Stomach smooth muscle (tissue), 2 donors: ENCODE results near the gene KLK15.
A peak's percentile ranks its signal among the peaks of the same experiment; 100 is the strongest.

ENCODE experiments used
- H3K27ac ChIP-seq: one replicate; pipeline ENCODE4 v1.7.0; 2013; ENCODE audit warnings: mild to moderate bottlenecking, low read length, inconsistent platforms
- H3K27me3 ChIP-seq, 2 donors: one replicate each; pipeline ENCODE4 v1.7.0; 2013; ENCODE audit warnings: low read length in 2 of 2; ENCODE audit not compliant: insufficient read depth in 2 of 2, control insufficient read depth in 1 of 2
- H3K36me3 ChIP-seq, 2 donors: one replicate each; pipeline ENCODE4 v1.7.0; 2013; ENCODE audit warnings: low read length in 2 of 2; ENCODE audit not compliant: control insufficient read depth in 2 of 2, insufficient read depth in 2 of 2
- H3K4me1 ChIP-seq: one replicate; pipeline ENCODE4 v1.7.0; 2013; ENCODE audit warnings: low read length; ENCODE audit not compliant: control insufficient read depth, insufficient read depth
- H3K4me3 ChIP-seq, 2 donors: one replicate each; pipeline ENCODE4 v1.7.0; 2013; ENCODE audit warnings: low read length in 2 of 2
- H3K9ac ChIP-seq, 2 donors: one replicate each; pipeline ENCODE4 v1.7.0; 2013; ENCODE audit warnings: low read length in 2 of 2, mild to moderate bottlenecking in 1 of 2
- H3K9me3 ChIP-seq, 2 donors: one replicate each; pipeline ENCODE4 v1.7.0; 2013; ENCODE audit warnings: low read length in 2 of 2; ENCODE audit not compliant: control insufficient read depth in 2 of 2
- donor health status: healthy.
- donor health status: Pancreatic carcinoma.

KLK15 gene

GRCh38 chr19:50843701-50844221 is 10.4 kb upstream of the KLK15 start:
- peaks cover 0 to 3% of the 10 kb centered on the region in 2 donors for H3K27me3 ChIP-seq
- no peak overlapping the region for H3K27ac ChIP-seq
- H3K4me3 ChIP-seq = no peak overlapping the region
- H3K9ac ChIP-seq = no peak overlapping the region
- no peaks in the 10 kb centered on the region for H3K36me3 ChIP-seq
- no peaks in the 10 kb centered on the region for H3K4me1 ChIP-seq
- H3K9me3 ChIP-seq = peaks cover 0 to 13% of the 10 kb centered on the region in 2 donors

DNA sequence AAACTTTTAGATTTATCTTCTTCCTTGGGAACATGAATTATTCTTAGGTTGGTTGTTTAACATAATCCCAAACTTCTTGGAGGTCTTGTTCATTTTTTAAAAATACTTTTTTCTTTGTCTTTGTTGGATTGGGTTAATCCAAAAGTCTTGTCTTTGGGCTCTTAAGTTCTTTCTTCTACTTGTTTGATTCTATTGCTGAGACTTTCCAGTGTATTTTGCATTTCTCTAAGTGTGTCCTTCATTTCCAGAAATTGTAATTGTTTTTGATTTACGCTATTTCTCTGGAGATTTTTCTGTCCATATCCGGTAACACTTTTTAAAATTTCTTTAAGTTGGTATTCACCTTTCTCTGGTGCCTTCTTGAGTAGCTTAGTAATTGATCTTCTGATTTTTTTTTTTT is 9.8 kb upstream of the KLK15 start:
- Histone ChIP-seq H3K27me3 (peaks cover 0 to 3% of the 10 kb centered on the region in 2 donors), H3K4me3 (no peak overlapping the region), H3K9me3 (peaks cover 0 to 13% of the 10 kb centered on the region in 2 donors), H3K27ac (no peak overlapping the region), H3K4me1 (no peaks in the 10 kb centered on the region), H3K36me3 (no peaks in the 10 kb centered on the region), H3K9ac (no peak overlapping the region)

DNA sequence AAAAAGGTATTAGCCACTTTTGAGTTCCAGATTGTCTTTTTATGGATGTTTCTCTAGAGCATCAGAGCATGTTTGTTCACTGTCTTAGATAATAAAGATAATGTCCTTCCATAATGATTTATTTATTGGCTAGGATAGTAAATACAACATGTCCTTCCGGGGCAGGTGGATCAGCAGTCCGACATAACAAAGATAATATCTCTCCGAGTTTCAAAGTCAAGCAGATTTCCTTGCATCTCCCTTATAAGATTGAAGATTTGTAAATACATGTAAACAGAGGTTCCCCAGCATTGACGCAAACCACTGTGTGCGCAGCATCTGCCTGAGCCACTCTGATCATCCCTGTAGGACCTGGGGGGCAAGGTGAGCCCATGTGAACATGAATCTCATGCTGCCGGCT is 8.8 kb upstream of the KLK15 start:
- Histone ChIP-seq H3K27me3 (peaks cover 0 to 3% of the 10 kb centered on the region in 2 donors), H3K9me3 (peaks cover 0 to 13% of the 10 kb centered on the region in 2 donors), H3K27ac (no peak overlapping the region), H3K36me3 (no peaks in the 10 kb centered on the region), H3K4me3 (no peak overlapping the region), H3K4me1 (no peaks in the 10 kb centered on the region), H3K9ac (no peak overlapping the region)

GRCh38 chr19:50839712-50840655 is 6.6 kb upstream of the KLK15 start:
- Histone ChIP-seq H3K9me3 (peaks cover 0 to 13% of the 10 kb centered on the region in 2 donors), H3K27ac (no peak overlapping the region), H3K27me3 (peaks cover 5 to 10% of the 10 kb centered on the region in 2 donors), H3K4me3 (no peak overlapping the region), H3K4me1 (peaks cover 11% of the 10 kb centered on the region), H3K36me3 (no peaks in the 10 kb centered on the region), H3K9ac (no peak overlapping the region)

DNA sequence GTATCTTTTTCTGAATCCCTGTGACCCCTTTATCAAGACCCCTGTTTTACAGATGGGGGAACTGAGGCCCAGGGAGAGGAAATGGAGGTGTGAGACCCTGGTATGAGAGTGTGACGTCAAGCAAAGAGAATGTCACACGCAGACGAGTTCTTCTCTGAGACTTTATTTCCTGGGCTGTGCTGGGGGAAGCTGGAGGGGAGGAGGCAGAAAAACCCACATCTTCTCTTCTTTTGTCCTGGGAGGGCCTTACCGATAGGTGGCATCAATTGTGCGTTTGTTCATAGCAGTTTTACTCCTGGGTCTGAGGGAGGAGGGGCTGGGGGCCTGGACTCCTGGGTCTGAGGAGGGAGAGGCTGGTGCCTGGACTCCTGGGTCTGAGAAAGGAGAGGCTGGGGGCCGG is 4.9 kb upstream of the KLK15 start:
- Histone ChIP-seq H3K4me3 (no peak overlapping the region), H3K36me3 (no peaks in the 10 kb centered on the region), H3K4me1 (peaks cover 11% of the 10 kb centered on the region), H3K27ac (no peak overlapping the region), H3K9ac (no peak overlapping the region), H3K9me3 (peaks cover 0 to 3% of the 10 kb centered on the region in 2 donors), H3K27me3 (peaks cover 6 to 10% of the 10 kb centered on the region in 2 donors)

- Histone ChIP-seq H3K27me3 (peaks cover 13 to 18% of the 10 kb centered on the region in 2 donors), H3K27ac (no peak overlapping the region), H3K4me1 (peaks cover 11% of the 10 kb centered on the region), H3K4me3 (no peak overlapping the region), H3K9ac (no peak overlapping the region), H3K9me3 (peaks cover 0 to 3% of the 10 kb centered on the region in 2 donors), H3K36me3 (no peaks in the 10 kb centered on the region)
These were observed 3.9 kb upstream of the KLK15 start for GRCh38 chr19:50837300-50837699.

DNA sequence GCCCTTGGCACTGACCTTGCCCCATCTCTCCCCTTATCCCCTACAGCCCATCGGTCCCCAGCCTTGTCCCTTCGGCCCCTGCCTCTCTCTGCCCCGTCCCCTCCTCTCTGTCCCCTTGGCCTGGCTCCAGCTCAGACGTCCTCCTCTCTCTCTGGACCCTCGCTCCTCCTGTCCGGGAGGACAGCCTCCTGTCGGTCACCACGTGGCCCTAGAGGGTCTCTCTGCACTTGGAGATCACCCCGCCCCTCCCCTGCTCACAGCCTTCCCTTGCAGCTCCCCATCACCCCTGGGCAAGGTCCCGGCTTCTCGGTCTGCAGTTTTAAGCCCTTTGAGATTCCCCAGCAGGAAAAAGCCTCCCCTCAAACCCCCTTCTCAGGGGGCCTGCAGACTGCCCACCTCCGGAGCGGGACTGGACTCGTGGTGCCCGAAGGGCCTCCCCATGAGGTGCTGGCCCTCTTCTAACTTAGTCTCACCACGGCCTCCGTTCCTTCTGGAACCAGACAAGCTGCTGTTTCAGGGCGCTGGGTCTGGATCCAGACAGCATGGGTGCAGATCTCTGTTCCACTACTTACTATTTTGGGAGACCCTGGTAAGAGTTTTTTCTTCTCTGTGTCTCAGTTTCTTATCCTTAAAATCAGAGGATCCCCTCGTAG is 3.3 kb upstream of the KLK15 start:
- Histone ChIP-seq H3K9ac (no peak overlapping the region), H3K27ac (no peak overlapping the region), H3K4me3 (no peak overlapping the region), H3K4me1 (peaks cover 11% of the 10 kb centered on the region), H3K9me3 (peaks cover 0 to 3% of the 10 kb centered on the region in 2 donors), H3K27me3 (peaks cover 13 to 20% of the 10 kb centered on the region in 2 donors), H3K36me3 (no peaks in the 10 kb centered on the region)

DNA sequence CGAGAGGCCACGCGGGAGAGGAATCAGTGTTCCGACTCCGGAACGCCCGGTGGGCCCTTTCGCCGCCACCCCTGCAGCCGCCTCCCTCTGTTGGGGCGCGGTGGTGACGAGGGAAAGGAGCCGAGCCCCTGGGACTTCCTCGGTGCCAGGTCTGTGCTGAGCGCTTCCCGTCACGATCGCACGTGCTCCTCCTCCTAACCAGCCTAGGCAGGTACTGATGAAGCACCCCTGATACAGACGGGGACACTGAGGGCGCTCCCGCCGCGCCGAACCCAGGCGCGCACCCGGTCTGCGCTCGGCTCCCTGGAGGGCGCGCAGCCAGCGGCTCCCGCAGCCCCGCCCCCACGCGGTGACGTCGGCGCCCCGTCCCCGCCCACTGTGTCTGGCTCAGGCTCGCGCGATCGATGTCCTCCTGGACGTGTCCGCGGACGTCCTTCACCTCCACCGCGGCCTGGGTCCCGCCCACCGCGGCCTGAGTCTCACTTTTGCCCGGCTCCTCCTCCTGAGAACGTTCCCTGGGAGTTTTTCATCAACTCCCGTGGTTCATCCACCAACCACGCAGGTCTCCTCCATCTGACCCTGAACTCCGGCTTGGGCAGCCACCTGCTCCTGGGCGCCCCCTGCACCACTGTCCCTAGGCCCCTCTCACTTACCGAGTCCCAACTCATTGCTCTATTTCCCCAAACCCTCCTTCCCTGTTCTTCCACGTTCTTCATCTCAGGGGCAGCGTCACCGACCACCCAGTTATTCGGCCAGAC is 2.6 kb upstream of the KLK15 start:
- Histone ChIP-seq H3K4me3 (peak overlapping the region; percentile 71 to 74), H3K27ac (no peak overlapping the region), H3K27me3 (peaks cover 17 to 23% of the 10 kb centered on the region in 2 donors), H3K9ac (peak overlapping the region; percentile 28 to 29), H3K36me3 (no peaks in the 10 kb centered on the region), H3K4me1 (peaks cover 11% of the 10 kb centered on the region), H3K9me3 (peaks cover 0 to 2% of the 10 kb centered on the region in 2 donors)

DNA sequence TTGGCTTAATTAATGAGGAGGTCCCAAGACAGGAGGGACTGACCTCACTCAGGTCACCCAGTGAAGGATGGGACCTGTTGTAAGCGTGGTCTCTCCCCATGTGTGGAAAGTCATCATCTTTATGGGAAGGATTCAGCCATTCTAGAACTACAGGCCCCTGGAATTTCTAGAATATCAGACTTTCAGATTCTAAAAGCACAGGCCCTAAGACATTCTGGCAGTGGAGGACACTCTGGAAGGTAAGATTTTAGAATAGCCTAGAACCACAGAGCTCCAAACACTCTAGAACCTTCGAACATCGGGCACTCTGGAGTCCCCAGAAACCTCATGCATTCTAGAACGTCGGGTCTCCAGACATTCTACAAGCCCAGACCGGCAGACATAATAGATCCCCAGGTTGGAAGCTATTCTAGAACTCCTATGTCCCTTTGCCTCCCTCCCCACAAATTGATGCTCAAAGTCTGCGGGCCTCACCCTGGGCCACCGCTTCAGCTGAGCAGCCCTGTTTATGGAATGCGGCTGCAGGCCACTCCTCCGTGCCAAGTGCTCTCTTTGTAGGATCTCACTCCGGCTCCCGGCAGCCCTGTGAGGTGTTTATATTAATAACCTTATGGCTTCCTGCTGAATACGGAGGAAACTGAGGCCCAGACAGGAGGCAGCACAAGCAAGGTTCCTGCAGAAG is 1.9 kb upstream of the KLK15 start:
- Histone ChIP-seq H3K9ac (peak overlapping the region; percentile 28 to 29), H3K4me1 (peaks cover 11% of the 10 kb centered on the region), H3K27ac (no peak overlapping the region), H3K36me3 (no peaks in the 10 kb centered on the region), H3K4me3 (peak overlapping the region; percentile 71 to 74), H3K9me3 (no peaks in the 10 kb centered on the region), H3K27me3 (peaks cover 20 to 30% of the 10 kb centered on the region in 2 donors)

DNA sequence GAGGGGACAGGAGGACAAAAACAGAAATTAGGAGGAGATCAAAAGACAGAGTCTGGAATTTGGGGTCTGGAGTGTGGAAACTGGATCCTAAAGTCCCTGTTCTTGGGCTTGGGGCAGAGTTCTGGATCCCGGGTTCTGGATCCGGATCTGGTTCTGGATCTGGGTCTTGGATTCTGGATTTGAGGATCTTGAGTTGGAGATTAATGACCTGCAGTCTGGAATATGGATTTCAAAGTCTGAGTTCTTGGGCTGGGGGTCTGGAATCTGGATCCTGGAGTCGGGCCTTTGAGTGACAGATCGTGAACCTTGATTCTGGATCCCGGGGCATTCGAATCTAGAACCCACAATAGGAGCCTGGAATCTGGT is 411 bp upstream of the KLK15 start:
- H3K36me3 ChIP-seq = no peaks in the 10 kb centered on the region
- no peak overlapping the region for H3K4me3 ChIP-seq
- H3K27ac ChIP-seq = no peak overlapping the region
- H3K27me3 ChIP-seq = peaks cover 26 to 34% of the 10 kb centered on the region in 2 donors
- H3K9ac ChIP-seq = no peak overlapping the region
- H3K4me1 ChIP-seq = peaks cover 11% of the 10 kb centered on the region
- no peaks in the 10 kb centered on the region for H3K9me3 ChIP-seq
